Esophagus muscularis mucosa (tissue), 4 donors: ENCODE measurements around the gene SRA1.

Experiments used
- EP300 ChIP-seq: sonication (generic); formaldehyde crosslinking; IDR thresholded peaks from one replicate; pipeline ENCODE4 v1.6.1; 2017; ENCODE audit warnings: antibody characterized with exemption
- POLR2A ChIP-seq: fragments of 450-650 bp; IDR thresholded peaks from one replicate; pipeline ENCODE4 v1.6.1; 2017; ENCODE audit warnings: antibody characterized with exemption, moderate library complexity, mild to moderate bottlenecking, low read depth
- POLR2AphosphoS5 ChIP-seq, 2 donors: sonication (generic); formaldehyde crosslinking; IDR thresholded peaks; one replicate each; pipeline ENCODE4 v1.6.1; 2017; ENCODE audit warnings: antibody characterized with exemption in 2 of 2
- TF ChIP-seq, protein P1 (sequence below), 3 experiments: fragments of 200-600 bp in 2 of 3; fragments of 450-650 bp in 1 of 3; sonication (generic) in 2 of 3; IDR thresholded peaks; one replicate each; pipeline ENCODE4 v1.5.1; 2017 to 2019; ENCODE audit warnings: antibody characterized with exemption in 3 of 3, mild to moderate bottlenecking in 2 of 3, moderate library complexity in 1 of 3

DNA sequence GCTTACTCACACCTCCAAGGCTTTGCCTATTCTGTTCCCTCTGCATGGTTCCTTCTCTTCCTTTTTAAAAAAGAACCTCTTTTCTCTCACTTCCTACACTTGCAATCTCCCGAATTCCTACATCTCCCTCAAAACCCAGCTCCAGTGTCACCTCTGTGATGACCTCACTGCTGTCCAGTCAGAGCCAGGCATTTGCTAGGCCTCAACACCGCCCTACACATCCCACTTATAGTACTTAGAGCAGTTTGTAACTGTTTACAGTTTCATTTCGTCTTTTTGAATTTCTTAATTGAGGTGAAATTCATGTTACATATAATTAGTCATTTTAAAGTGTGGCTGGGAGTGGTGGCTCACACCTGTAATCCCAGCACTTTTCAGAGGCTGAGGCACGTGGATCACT lies 44.9 kb upstream of the SRA1 start:
- TF ChIP-seq, protein P1, sequence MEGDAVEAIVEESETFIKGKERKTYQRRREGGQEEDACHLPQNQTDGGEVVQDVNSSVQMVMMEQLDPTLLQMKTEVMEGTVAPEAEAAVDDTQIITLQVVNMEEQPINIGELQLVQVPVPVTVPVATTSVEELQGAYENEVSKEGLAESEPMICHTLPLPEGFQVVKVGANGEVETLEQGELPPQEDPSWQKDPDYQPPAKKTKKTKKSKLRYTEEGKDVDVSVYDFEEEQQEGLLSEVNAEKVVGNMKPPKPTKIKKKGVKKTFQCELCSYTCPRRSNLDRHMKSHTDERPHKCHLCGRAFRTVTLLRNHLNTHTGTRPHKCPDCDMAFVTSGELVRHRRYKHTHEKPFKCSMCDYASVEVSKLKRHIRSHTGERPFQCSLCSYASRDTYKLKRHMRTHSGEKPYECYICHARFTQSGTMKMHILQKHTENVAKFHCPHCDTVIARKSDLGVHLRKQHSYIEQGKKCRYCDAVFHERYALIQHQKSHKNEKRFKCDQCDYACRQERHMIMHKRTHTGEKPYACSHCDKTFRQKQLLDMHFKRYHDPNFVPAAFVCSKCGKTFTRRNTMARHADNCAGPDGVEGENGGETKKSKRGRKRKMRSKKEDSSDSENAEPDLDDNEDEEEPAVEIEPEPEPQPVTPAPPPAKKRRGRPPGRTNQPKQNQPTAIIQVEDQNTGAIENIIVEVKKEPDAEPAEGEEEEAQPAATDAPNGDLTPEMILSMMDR (IDR thresholded peaks at IDR 0.05), result no peak
- no peak for TF ChIP-seq POLR2AphosphoS5 (IDR thresholded peaks at IDR 0.05)
- TF ChIP-seq POLR2A, result no peak
- no peak for TF ChIP-seq EP300
